Fibroblast of lung (primary cell): Measurements from ENCODE around the gene KCNT1.

Experiments
- CTCF ChIP-seq, 2 donors: IDR thresholded peaks in 1 of 2; conservative IDR thresholded peaks in 1 of 2; 1 replicate in 1 of 2; 2 replicates in 1 of 2; pipeline ENCODE4 v1.5.1; 2011 to 2012; ENCODE audit warnings: low read length in 2 of 2, control low read depth in 1 of 2, inconsistent platforms in 1 of 2, low read depth in 1 of 2, mild to moderate bottlenecking in 1 of 2
- EZH2 ChIP-seq: IDR thresholded peaks from 2 replicates; pipeline ENCODE4 v1.5.1; 2012; ENCODE audit warnings: low read length, control low read depth, mild to moderate bottlenecking; ENCODE audit errors: missing control alignments

DNA sequence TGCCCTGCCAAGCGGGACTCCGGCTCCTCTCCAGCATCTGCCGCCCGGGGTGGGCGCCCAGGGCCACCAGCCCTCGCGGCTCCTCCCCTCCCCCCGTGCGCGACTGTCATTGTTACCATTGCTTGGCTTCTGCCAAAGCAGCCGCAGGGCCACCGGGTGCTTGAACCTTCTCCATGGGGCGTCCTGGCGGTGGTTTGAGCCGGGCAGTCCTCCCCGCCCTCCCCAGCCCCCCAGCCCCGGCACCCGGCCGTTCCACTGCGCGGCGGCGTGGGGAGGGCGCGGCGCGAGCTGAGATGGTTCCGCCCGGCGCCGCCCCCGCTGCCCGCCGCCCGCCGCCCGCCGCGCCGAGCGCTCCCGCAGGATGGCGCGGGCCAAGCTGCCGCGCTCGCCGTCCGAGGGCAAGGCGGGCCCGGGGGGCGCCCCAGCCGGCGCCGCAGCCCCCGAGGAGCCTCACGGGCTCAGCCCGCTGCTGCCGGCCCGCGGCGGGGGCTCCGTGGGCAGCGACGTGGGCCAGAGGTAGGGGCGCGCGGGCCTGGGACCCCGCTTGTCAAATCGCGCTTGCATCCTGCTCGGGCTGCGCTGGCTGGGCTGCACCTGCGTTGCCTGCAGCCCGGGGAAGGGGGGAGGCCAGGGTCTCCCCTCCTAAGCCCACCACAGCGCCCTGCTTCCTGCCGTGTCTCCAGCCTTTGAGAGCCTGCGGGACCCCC is 34.4 kb downstream of the KCNT1 start:
- TF ChIP-seq EZH2, result no peak
- TF ChIP-seq CTCF (conservative IDR thresholded peaks at IDR 0.05 in 1 of 2, IDR thresholded peaks at IDR 0.05 in 1 of 2; ENCODE audit: low read depth in 1 of 2, low read length in 2 of 2), result no peak
